ENCODE measurements around the gene JAM2.
"Not testable (repeated sequence)": the region's sequence is repeated elsewhere in the genome, so short reads cannot be mapped to it uniquely, and the experiment has no call there.

The JAM2 gene

GRCh38 chr21:25638660-25639550 lies at the start of gene JAM2:
JAM2 (plus strand) TSS chr21:25639258; CDS start chr21:25639822, 564 bp downstream.
- peak; percentile 51 for DNase-seq (ENCODE audit: low spot score)

- DNase-seq (ENCODE audit: low spot score): no peak
Observed at GRCh38 chr21:25589887-25590286, 49.2 kb upstream of the JAM2 start.

GRCh38 chr21:25607151-25608043 lies 31.7 kb upstream of the JAM2 start, which contains the start of gene MRPL39:
MRPL39 (minus strand) TSS chr21:25607481; CDS start chr21:25607475, 6 bp downstream.
- peak; percentile 95 for DNase-seq (ENCODE audit: low spot score)

- peak; percentile 84 for DNase-seq (ENCODE audit: low spot score)
Observed at GRCh38 chr21:25608044-25608737, 30.9 kb upstream of the JAM2 start.

- DNase-seq (ENCODE audit: low spot score): no peak
Observed at GRCh38 chr21:25614441-25614840, 24.6 kb upstream of the JAM2 start.

GRCh38 chr21:25615880-25616279 lies 23.2 kb upstream of the JAM2 start:
- DNase-seq (ENCODE audit: low spot score): no peak

- no peak for DNase-seq (ENCODE audit: low spot score)
Observed at GRCh38 chr21:25619198-25619597, 19.9 kb upstream of the JAM2 start.

- DNase-seq (ENCODE audit: low spot score): no peak
Observed at GRCh38 chr21:25624511-25624910, 14.5 kb upstream of the JAM2 start.

GRCh38 chr21:25625036-25625435 lies 14.0 kb upstream of the JAM2 start:
- DNase-seq (ENCODE audit: low spot score): no peak

GRCh38 chr21:25625776-25626555 lies 13.1 kb upstream of the JAM2 start:
- not testable (repeated sequence) for DNase-seq (ENCODE audit: low spot score)

GRCh38 chr21:25626757-25627156 lies 12.3 kb upstream of the JAM2 start:
- no peak for DNase-seq (ENCODE audit: low spot score)

GRCh38 chr21:25632296-25632695 lies 6.8 kb upstream of the JAM2 start:
- no peak for DNase-seq (ENCODE audit: low spot score)

- DNase-seq (ENCODE audit: low spot score): no peak
Observed at GRCh38 chr21:25635310-25635709, 3.7 kb upstream of the JAM2 start.

- DNase-seq (ENCODE audit: low spot score): no peak
Observed at GRCh38 chr21:25636727-25637126, 2.3 kb upstream of the JAM2 start.

GRCh38 chr21:25637851-25638659 lies 1.0 kb upstream of the JAM2 start:
- DNase-seq (ENCODE audit: low spot score): peak; percentile 6

- DNase-seq (ENCODE audit: low spot score): peak; percentile 52
Observed at GRCh38 chr21:25639551-25640201, 618 bp downstream of the JAM2 start.

GRCh38 chr21:25640202-25640942 lies 1.3 kb downstream of the JAM2 start:
- DNase-seq (ENCODE audit: low spot score): peak; percentile 24

GRCh38 chr21:25640943-25641292 lies 1.9 kb downstream of the JAM2 start:
- DNase-seq (ENCODE audit: low spot score): no peak

- DNase-seq (ENCODE audit: low spot score): no peak
Observed at GRCh38 chr21:25643486-25643885, 4.4 kb downstream of the JAM2 start.

All from GM03348 (cell line).